ENCODE measurements around the gene PDSS1.

PDSS1 gene

GRCh38 chr10:26727005-26727404, 29.5 kb downstream of the PDSS1 start:
- H3K4me3 ChIP-seq (ENCODE audit: low read depth, low read length) = no peak overlapping the region
- DNase-seq (ENCODE audit: low read depth) = no peak
- TF ChIP-seq CTCF (IDR thresholded peaks at IDR 0.05; ENCODE audit: control insufficient read depth, extremely low read depth, insufficient read depth) = no peak

- peak; percentile 16; the same call in 1 of the 2 replicates for TF ChIP-seq CTCF (IDR thresholded peaks at IDR 0.05; ENCODE audit: control insufficient read depth, extremely low read depth, insufficient read depth)
- no peak for DNase-seq (ENCODE audit: low read depth)
- no peak overlapping the region for H3K4me3 ChIP-seq (ENCODE audit: low read depth, low read length)
Observed at GRCh38 chr10:26728957-26729356, 31.5 kb downstream of the PDSS1 start.

- H3K4me3 ChIP-seq (ENCODE audit: low read depth, low read length) = no peak overlapping the region
- no peak for TF ChIP-seq CTCF (IDR thresholded peaks at IDR 0.05; ENCODE audit: control insufficient read depth, extremely low read depth, insufficient read depth)
- DNase-seq (ENCODE audit: low read depth) = no peak
Observed at GRCh38 chr10:26729395-26729794, 31.9 kb downstream of the PDSS1 start.

- DNase-seq (ENCODE audit: low read depth) = no peak
- H3K4me3 ChIP-seq (ENCODE audit: low read depth, low read length) = no peak overlapping the region
- TF ChIP-seq CTCF (IDR thresholded peaks at IDR 0.05; ENCODE audit: control insufficient read depth, extremely low read depth, insufficient read depth) = no peak
Observed at GRCh38 chr10:26730552-26730951, 33.1 kb downstream of the PDSS1 start.

- DNase-seq (ENCODE audit: low read depth) = peak; percentile 60
- peak overlapping the region; percentile 10 for H3K4me3 ChIP-seq (ENCODE audit: low read depth, low read length)
- no peak for TF ChIP-seq CTCF (IDR thresholded peaks at IDR 0.05; ENCODE audit: control insufficient read depth, extremely low read depth, insufficient read depth)
Observed at GRCh38 chr10:26733750-26734568, 36.5 kb downstream of the PDSS1 start.

- no peak for DNase-seq (ENCODE audit: low read depth)
- H3K4me3 ChIP-seq (ENCODE audit: low read depth, low read length) = no peak overlapping the region
- no peak for TF ChIP-seq CTCF (IDR thresholded peaks at IDR 0.05; ENCODE audit: control insufficient read depth, extremely low read depth, insufficient read depth)
Observed at GRCh38 chr10:26735435-26735834, 37.9 kb downstream of the PDSS1 start.

GRCh38 chr10:26737730-26738129, 40.2 kb downstream of the PDSS1 start:
- TF ChIP-seq CTCF (IDR thresholded peaks at IDR 0.05; ENCODE audit: control insufficient read depth, extremely low read depth, insufficient read depth) = no peak
- no peak for DNase-seq (ENCODE audit: low read depth)
- no peak overlapping the region for H3K4me3 ChIP-seq (ENCODE audit: low read depth, low read length)
